Hepatocyte (in vitro differentiated cells): ENCODE measurements around the gene MRC1. TPM values are rescaled to one million over a fixed set of nuclear protein-coding genes. Genes with fewer than 3 reads are reported as not detected.

ENCODE experiments used
- DNase-seq: peaks from one replicate; pipeline ENCODE4 v3.0.0-alpha.2; 2016; ENCODE audit warnings: low spot score
- H2AFZ ChIP-seq: fragments of 200-600 bp; sonication (generic); 2 replicates; pipeline ENCODE4 v1.6.0; 2016; ENCODE audit warnings: antibody characterized with exemption, mild to moderate bottlenecking
- H3K27ac ChIP-seq: fragments of 200-600 bp; sonication (generic); 2 replicates; pipeline ENCODE4 v1.5.1; 2016; ENCODE audit warnings: mild to moderate bottlenecking
- H3K27me3 ChIP-seq: fragments of 200-600 bp; sonication (generic); 2 replicates; pipeline ENCODE4 v1.6.1; 2016
- H3K36me3 ChIP-seq: fragments of 200-600 bp; sonication (generic); replicated peaks from 2 replicates; pipeline ENCODE4 v1.5.1; 2016; ENCODE audit warnings: low read depth; ENCODE audit not compliant: insufficient read depth
- H3K4me1 ChIP-seq: fragments of 200-600 bp; sonication (generic); 2 replicates; pipeline ENCODE4 v1.5.1; 2016; ENCODE audit warnings: mild to moderate bottlenecking, moderate library complexity; ENCODE audit not compliant: insufficient read depth
- H3K4me2 ChIP-seq: fragments of 200-600 bp; sonication (generic); 2 replicates; pipeline ENCODE4 v1.6.0; 2016
- H3K4me3 ChIP-seq: fragments of 200-600 bp; sonication (generic); 2 replicates; pipeline ENCODE4 v1.5.1; 2016; ENCODE audit warnings: mild to moderate bottlenecking
- H3K79me2 ChIP-seq: fragments of 200-600 bp; sonication (generic); 2 replicates; pipeline ENCODE4 v1.6.0; 2017; ENCODE audit warnings: mild to moderate bottlenecking
- H3K9me2 ChIP-seq: fragments of 200-600 bp; sonication (generic); replicated peaks from 2 replicates; pipeline ENCODE4 v1.6.0; 2017; ENCODE audit warnings: mild to moderate bottlenecking; ENCODE audit not compliant: insufficient read depth
- H3K9me3 ChIP-seq: fragments of 200-600 bp; sonication (generic); 2 replicates; pipeline ENCODE4 v1.5.1; 2016; ENCODE audit warnings: low read depth, mild to moderate bottlenecking
- H4K20me1 ChIP-seq: fragments of 200-600 bp; sonication (generic); 2 replicates; pipeline ENCODE4 v1.6.0; 2016; ENCODE audit warnings: mild to moderate bottlenecking; ENCODE audit not compliant: insufficient read depth, poor library complexity, severe bottlenecking
- EZH2 ChIP-seq: fragments of 200-600 bp; sonication (generic); IDR thresholded peaks from 2 replicates; pipeline ENCODE4 v1.6.1; 2016; ENCODE audit warnings: antibody characterized with exemption, mild to moderate bottlenecking, borderline replicate concordance
- EZH2phosphoT487 ChIP-seq: fragments of 200-600 bp; sonication (generic); IDR thresholded peaks from one replicate; pipeline ENCODE4 v1.6.1; 2018; ENCODE audit warnings: antibody characterized with exemption, mild to moderate bottlenecking, low read depth, moderate library complexity; ENCODE audit not compliant: unreplicated experiment, severe bottlenecking
- WGBS: methylation state at CpG from one replicate; pipeline ENCODE4 v1.1.6; 2016; ENCODE audit warnings: low lambda C conversion rate; ENCODE audit errors: missing lambda C conversion rate; 5-methylcytosine and 5-hydroxymethylcytosine counted together
- polyA plus RNA-seq: library from polyadenylated mRNA; unstranded; fragments of >200 nt; fragmentation: Nextera tagmentation; extraction: Ambion mirVana; gene quantifications from 2 replicates; pipeline ENCODE4 v1.2.1, GENCODE V29; 2016
- total RNA-seq: library from RNA; depleted of rRNA; stranded (reverse); fragments of >200 nt; gene quantifications from 2 replicates; pipeline ENCODE4 v1.2.3, GENCODE V29; 2014
- TF ChIP-seq, protein P1 (sequence below): fragments of 200-600 bp; sonication (generic); IDR thresholded peaks from 2 replicates; pipeline ENCODE4 v1.5.1; 2016; ENCODE audit warnings: antibody characterized with exemption, mild to moderate bottlenecking; ENCODE audit not compliant: poor library complexity

The MRC1 gene
- total and polyA plus RNA-seq, 2 experiments from 2014 or later: 0.30 to 2.4 TPM

DNA sequence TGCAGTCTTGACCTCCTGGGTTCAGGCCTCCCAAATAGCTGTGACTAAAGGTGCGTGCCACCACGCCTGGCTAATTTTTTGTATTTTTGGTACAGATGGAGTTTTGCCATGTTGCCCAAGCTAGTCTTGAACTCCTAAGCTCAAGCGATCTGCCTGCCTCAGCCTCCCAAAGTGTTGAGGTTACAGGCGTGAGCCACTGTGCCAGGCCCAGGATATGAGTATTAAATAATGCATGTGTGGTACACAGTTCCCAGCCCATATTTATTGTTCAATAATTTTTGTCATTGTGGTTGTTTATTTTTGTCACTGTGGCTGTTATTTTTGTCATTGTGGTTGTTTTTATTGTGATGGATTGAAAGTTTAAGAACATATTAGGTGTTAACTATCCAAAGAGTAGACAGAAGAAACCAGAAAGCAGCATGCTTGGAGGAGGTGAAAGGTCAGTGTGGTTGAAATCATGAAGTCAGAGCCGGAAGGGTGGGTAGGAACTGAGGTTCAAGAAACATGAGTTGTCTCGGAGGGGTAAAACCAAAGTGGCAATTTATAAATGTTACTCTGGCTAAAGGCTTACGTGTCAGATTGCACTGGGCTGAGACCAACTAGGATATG is 45.0 kb downstream of the MRC1 start:
- Histone ChIP-seq H2AFZ (no peak overlapping the region), H3K27ac (no peak overlapping the region), H3K79me2 (no peaks in the 10 kb centered on the region), H3K9me2 (no peaks in the 10 kb centered on the region), H3K36me3 (no peaks in the 10 kb centered on the region), H3K4me2 (no peak overlapping the region), H4K20me1 (no peaks in the 10 kb centered on the region), H3K27me3 (no peaks in the 10 kb centered on the region), H3K9me3 (no peaks in the 10 kb centered on the region), H3K4me3 (no peak overlapping the region), H3K4me1 (no peaks in the 10 kb centered on the region)
- DNase-seq: no peak
- WGBS: 93% methylated on average over 7 of the region's 7 CpGs
- TF ChIP-seq, protein P1, sequence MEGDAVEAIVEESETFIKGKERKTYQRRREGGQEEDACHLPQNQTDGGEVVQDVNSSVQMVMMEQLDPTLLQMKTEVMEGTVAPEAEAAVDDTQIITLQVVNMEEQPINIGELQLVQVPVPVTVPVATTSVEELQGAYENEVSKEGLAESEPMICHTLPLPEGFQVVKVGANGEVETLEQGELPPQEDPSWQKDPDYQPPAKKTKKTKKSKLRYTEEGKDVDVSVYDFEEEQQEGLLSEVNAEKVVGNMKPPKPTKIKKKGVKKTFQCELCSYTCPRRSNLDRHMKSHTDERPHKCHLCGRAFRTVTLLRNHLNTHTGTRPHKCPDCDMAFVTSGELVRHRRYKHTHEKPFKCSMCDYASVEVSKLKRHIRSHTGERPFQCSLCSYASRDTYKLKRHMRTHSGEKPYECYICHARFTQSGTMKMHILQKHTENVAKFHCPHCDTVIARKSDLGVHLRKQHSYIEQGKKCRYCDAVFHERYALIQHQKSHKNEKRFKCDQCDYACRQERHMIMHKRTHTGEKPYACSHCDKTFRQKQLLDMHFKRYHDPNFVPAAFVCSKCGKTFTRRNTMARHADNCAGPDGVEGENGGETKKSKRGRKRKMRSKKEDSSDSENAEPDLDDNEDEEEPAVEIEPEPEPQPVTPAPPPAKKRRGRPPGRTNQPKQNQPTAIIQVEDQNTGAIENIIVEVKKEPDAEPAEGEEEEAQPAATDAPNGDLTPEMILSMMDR: no peak
- TF ChIP-seq EZH2 (no peak), EZH2phosphoT487 (no peak)

- no peak overlapping the region for H3K4me2 ChIP-seq
- H3K9me2 ChIP-seq: no peaks in the 10 kb centered on the region
- no peaks in the 10 kb centered on the region for H3K79me2 ChIP-seq
- H3K27me3 ChIP-seq: no peaks in the 10 kb centered on the region
- H2AFZ ChIP-seq: no peak overlapping the region
- WGBS: 85% methylated on average over 3 of the region's 3 CpGs
- no peaks in the 10 kb centered on the region for H4K20me1 ChIP-seq
- TF ChIP-seq EZH2 (no peak), EZH2phosphoT487 (no peak)
- TF ChIP-seq, protein P1: no peak
- no peaks in the 10 kb centered on the region for H3K36me3 ChIP-seq
- no peaks in the 10 kb centered on the region for H3K9me3 ChIP-seq
- DNase-seq: no peak
- H3K4me1 ChIP-seq: no peaks in the 10 kb centered on the region
- H3K27ac ChIP-seq: no peak overlapping the region
- H3K4me3 ChIP-seq: no peak overlapping the region
These were observed 47.9 kb downstream of the MRC1 start for GRCh38 chr10:17857040-17857439.

DNA sequence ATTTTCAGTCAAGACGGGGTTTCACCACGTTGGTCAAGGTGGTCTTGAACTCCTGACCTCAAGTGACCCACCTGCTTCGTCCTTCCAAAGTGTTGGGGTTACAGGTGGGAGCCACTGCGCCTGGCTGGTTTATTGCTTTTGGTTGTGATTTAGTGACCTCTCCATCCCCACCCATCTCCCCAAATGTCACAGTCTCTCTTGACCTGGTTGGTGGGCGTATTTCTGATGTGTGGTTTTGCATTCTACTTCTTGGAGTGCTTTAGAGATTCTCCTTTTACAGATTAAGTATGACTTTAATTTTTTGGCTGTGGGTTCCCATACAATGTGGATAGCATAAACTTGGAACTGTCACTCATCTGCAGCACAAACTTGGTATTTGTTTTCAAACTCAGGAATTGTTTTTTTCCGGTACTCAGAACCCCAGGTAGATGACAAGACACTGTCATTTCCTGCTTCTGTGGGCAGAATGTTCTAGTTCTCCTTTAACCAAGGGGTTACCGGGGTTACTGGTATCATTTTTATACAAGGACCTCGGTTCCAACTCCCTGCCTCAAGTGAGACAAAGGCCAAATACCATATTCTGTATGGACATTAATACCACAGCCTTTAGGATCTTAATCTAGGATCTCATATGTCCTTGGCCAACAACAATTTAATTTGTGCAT is 50.5 kb downstream of the MRC1 start:
- 86% methylated on average over 8 of the region's 8 CpGs for WGBS
- Histone ChIP-seq H3K9me2 (no peaks in the 10 kb centered on the region), H4K20me1 (no peaks in the 10 kb centered on the region), H3K4me2 (no peak overlapping the region), H3K79me2 (no peaks in the 10 kb centered on the region), H2AFZ (no peak overlapping the region), H3K4me3 (no peak overlapping the region), H3K27ac (no peak overlapping the region), H3K27me3 (no peaks in the 10 kb centered on the region), H3K36me3 (no peaks in the 10 kb centered on the region), H3K9me3 (no peaks in the 10 kb centered on the region), H3K4me1 (no peaks in the 10 kb centered on the region)
- DNase-seq: no peak
- TF ChIP-seq, protein P1: no peak
- TF ChIP-seq EZH2 (no peak), EZH2phosphoT487 (no peak)
